22Rv1 (cell line): ENCODE results near the gene ATP13A5.

ENCODE experiments used
- H3K27ac ChIP-seq: fragments of 450-650 bp; 2 replicates; pipeline ENCODE4 v1.5.1; 2017
- CTCF ChIP-seq: fragments of 450-650 bp; IDR thresholded peaks from 2 replicates; pipeline ENCODE4 v1.5.1; 2017; ENCODE audit warnings: mild to moderate bottlenecking
- ZFX ChIP-seq: fragments of 450-650 bp; IDR thresholded peaks from 2 replicates; pipeline ENCODE4 v1.6.1; 2017; ENCODE audit warnings: antibody characterized with exemption, borderline replicate concordance

ATP13A5 gene

DNA sequence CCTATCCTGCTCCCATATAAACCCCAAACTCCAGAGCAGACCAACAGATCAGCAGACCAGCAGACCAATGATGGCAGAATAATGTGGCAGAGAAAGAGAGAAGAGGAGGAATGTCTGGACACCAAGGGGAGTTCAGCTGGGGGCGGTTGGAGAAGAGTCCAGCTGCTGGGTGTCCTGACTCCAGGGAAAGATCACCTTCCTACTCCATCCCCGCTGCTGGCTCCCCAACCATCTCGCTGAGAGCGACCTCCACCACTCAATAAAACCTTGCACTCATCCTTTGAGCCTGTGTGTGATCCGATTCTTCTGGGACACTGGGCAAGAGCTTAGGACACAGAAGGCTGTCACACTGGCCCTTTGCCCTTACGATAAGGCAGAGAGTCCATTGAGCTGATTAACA, 150.3 kb downstream of the ATP13A5 start:
- H3K27ac ChIP-seq, result no peak overlapping the region
- no peak for TF ChIP-seq ZFX
- no peak for TF ChIP-seq CTCF

DNA sequence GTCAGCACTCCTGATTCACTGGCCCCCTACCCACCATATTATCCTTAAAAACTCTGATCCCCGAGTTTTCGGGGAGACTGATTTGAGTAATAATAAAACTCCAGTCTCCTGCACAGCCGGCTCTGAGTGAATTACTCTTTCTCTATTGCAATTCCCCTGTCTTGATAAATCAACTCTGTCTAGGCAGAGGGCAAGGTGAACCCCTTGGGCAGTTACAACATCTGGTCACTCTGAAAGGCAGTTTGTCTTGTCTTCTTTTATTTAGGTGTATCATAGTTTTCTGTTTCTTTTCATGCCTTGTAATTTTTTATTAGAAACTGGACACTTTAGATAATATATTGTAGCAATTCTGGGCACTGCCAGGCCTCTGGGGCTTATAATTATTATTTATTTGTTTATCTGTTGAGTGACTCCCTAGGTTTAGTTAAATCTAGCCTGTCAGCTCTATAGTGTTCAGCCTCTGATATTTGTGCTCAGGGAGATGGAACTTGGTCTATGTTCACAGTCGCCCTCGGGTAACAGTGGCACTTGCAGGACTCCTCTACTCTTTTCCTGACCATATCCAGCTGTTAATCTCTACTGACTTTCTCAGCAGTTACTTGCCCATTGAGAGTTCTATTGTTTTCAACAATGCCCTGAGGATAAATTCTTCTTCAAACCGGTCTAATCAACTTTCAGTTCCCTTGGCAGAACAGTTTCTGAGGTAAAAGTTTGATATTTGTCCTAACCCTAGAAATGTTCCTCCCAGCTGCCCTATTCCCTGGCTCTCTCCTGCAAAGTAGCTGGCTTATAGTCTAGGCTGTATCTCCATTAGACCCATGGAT, 153.0 kb downstream of the ATP13A5 start:
- H3K27ac ChIP-seq, result no peak overlapping the region
- no peak for TF ChIP-seq CTCF
- no peak for TF ChIP-seq ZFX
